ENCODE data around the gene CCL14. TPM values are rescaled to one million over a fixed set of nuclear protein-coding genes. Genes with fewer than 3 reads are reported as not detected.

The CCL14 gene
- total RNA-seq (not detected), polyA plus RNA-seq (not detected)

DNA sequence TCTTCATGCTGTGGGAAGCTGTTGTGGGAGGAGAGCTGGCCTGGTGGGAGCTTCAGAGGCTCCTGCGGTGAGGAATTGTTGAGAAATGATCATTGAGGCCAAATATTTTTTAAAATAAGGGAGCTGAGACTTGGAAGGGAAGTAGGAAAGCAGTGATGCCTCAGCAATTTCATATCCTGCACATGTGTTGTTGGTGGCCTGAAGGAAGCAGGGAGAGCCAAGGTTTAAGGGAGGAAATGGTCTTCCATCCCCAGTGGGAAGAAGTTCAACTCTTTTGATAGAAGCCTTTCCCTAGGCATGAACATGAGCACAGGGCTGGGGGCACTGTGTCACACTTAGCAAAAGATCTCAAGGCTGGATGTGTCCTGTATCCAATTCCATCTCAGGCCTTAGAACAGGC is at the start of gene CCL14:
TSS of gene CCL14 (minus strand) at position 87 of the 400 bp plus-strand sequence. CDS start at position 7, 80 bp downstream.
- no peak for DNase-seq
- peaks cover 2 to 5% of the 10 kb centered on the region in 2 donors for H3K27me3 Mint-ChIP-seq
- no peak within 1 kb of the TSS for H3K4me3 ChIP-seq (ENCODE audit: low read length in 2 of 2)
- no peaks in the 10 kb centered on the region for H3K4me1 Mint-ChIP-seq
- H3K4me3 Mint-ChIP-seq, result no peak within 1 kb of the TSS
- no peak within 1 kb of the TSS for H3K27ac Mint-ChIP-seq
- CTCF ChIA-PET (ENCODE audit: partially characterized antibody), result interaction anchor here (1.5 kb wide), 1 partner anchor 10 kb away, joined by 5 read pairs; no protein-coding TSS in a partner anchor
- POLR2A ChIA-PET (ENCODE audit: partially characterized antibody), result no interaction called here
- no peaks in the 10 kb centered on the region for H3K36me3 Mint-ChIP-seq
- H3K36me3 ChIP-seq (ENCODE audit: insufficient read depth, low read length), result no peaks in the 10 kb centered on the region
- no peaks in the 10 kb centered on the region for H3K9me3 ChIP-seq (ENCODE audit: control insufficient read depth in 1 of 2, low read length in 2 of 2)
- H3K9me3 Mint-ChIP-seq, result peaks cover 0 to 11% (median 6%) of the 10 kb centered on the region in 8 donors
- no peak within 1 kb of the TSS for H3K27ac ChIP-seq (ENCODE audit: low read depth, low read length)
- intact Hi-C loops (cut with micrococcal nuclease), result no loop called here
- H3K27me3 ChIP-seq (ENCODE audit: insufficient read depth, low read length), result no peaks in the 10 kb centered on the region
- H3K4me1 ChIP-seq (ENCODE audit: insufficient read depth, low read length), result no peaks in the 10 kb centered on the region

DNA sequence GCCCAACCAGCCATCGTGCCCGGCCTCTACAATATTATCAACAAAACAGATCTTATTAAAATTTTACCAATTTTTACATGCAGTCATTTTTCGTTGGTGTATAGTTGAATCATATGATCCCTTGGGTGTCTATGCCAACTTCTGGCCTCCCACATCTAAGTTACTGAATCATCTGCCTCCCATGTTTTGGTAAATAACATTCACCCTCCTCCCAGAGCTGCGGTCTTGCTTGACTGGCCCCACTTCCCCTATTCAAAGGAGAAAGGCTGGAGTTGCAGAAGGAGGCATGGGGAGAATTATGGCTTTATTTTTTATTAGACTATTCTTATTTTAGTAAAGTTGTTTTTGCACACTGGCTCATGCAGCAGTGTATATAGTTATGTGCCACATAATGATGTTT is 49.7 kb upstream of the CCL14 start:
- Mint-ChIP-seq H3K27ac (no peak overlapping the region), H3K4me1 (no peaks in the 10 kb centered on the region), H3K9me3 (no peaks in the 10 kb centered on the region), H3K27me3 (peaks cover 2 to 7% of the 10 kb centered on the region in 2 donors), H3K36me3 (no peaks in the 10 kb centered on the region), H3K4me3 (no peak overlapping the region)
- ChIA-PET CTCF (ENCODE audit: partially characterized antibody) (no interaction called here), POLR2A (ENCODE audit: partially characterized antibody) (no interaction called here)
- intact Hi-C loops (cut with micrococcal nuclease), result no loop called here
- H3K9me3 ChIP-seq (ENCODE audit: control insufficient read depth in 1 of 2, low read length in 2 of 2), result no peaks in the 10 kb centered on the region
- H3K4me1 ChIP-seq (ENCODE audit: insufficient read depth, low read length), result no peaks in the 10 kb centered on the region
- no peak overlapping the region for H3K27ac ChIP-seq (ENCODE audit: low read depth, low read length)
- no peaks in the 10 kb centered on the region for H3K36me3 ChIP-seq (ENCODE audit: insufficient read depth, low read length)
- DNase-seq, result no peak
- no peaks in the 10 kb centered on the region for H3K27me3 ChIP-seq (ENCODE audit: insufficient read depth, low read length)
- no peak overlapping the region for H3K4me3 ChIP-seq (ENCODE audit: low read length in 2 of 2)

DNA sequence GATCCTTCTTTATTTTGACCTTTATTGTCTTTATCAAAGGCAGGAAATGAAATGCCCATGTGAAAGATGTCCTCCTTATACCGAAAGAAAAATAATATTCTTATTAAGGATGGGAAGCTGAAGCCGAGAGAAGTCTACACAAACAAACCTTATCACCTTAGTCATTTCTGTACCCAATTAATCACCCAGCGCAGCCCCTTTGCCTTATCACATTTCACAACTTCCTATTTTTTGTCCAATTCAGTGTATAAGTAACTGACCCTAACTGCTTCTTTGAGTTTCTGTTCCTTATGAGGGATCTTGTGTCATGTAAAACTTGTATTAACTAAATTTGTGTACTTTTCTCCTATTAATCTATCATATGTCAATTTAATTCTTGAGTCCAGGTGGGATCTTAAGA is 47.6 kb upstream of the CCL14 start:
- no peaks in the 10 kb centered on the region for H3K4me1 Mint-ChIP-seq
- no peak for DNase-seq
- H3K27ac ChIP-seq (ENCODE audit: low read depth, low read length), result no peak overlapping the region
- H3K27ac Mint-ChIP-seq, result no peak overlapping the region
- no peaks in the 10 kb centered on the region for H3K36me3 ChIP-seq (ENCODE audit: insufficient read depth, low read length)
- H3K4me1 ChIP-seq (ENCODE audit: insufficient read depth, low read length), result no peaks in the 10 kb centered on the region
- ChIA-PET CTCF (ENCODE audit: partially characterized antibody) (no interaction called here), POLR2A (ENCODE audit: partially characterized antibody) (no interaction called here)
- H3K4me3 Mint-ChIP-seq, result no peak overlapping the region
- no peak overlapping the region for H3K4me3 ChIP-seq (ENCODE audit: low read length in 2 of 2)
- peaks cover 6 to 11% of the 10 kb centered on the region in 2 donors for H3K27me3 Mint-ChIP-seq
- no peaks in the 10 kb centered on the region for H3K27me3 ChIP-seq (ENCODE audit: insufficient read depth, low read length)
- no peaks in the 10 kb centered on the region for H3K36me3 Mint-ChIP-seq
- intact Hi-C loops (cut with micrococcal nuclease), result no loop called here
- no peaks in the 10 kb centered on the region for H3K9me3 Mint-ChIP-seq
- no peaks in the 10 kb centered on the region for H3K9me3 ChIP-seq (ENCODE audit: control insufficient read depth in 1 of 2, low read length in 2 of 2)

DNA sequence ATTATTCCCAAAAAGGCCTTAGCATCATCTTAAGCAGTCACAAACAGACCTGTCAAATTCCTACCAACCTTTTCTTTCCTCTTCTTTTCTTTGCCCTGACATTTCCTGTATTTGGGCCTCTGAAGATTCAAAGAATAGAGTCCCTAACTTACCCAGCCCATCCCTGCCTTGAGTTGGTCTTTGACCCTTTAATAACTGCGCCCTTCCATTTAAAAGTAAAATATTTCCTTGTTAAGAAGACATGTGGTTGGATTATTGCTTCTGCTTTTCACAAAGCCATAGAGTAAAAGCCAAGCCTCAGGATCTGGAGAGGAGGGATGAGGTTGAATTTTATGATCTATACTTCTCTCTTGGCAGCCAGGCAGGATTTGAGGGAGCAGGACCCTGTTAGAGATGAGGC is 44.4 kb upstream of the CCL14 start:
- Mint-ChIP-seq H3K4me3 (no peak overlapping the region), H3K9me3 (no peaks in the 10 kb centered on the region), H3K4me1 (no peaks in the 10 kb centered on the region), H3K36me3 (no peaks in the 10 kb centered on the region), H3K27ac (no peak overlapping the region), H3K27me3 (peaks cover 9 to 15% of the 10 kb centered on the region in 2 donors)
- DNase-seq, result no peak
- Histone ChIP-seq H3K9me3 (ENCODE audit: control insufficient read depth in 1 of 2, low read length in 2 of 2) (no peaks in the 10 kb centered on the region), H3K27ac (ENCODE audit: low read depth, low read length) (no peak overlapping the region), H3K36me3 (ENCODE audit: insufficient read depth, low read length) (no peaks in the 10 kb centered on the region), H3K4me1 (ENCODE audit: insufficient read depth, low read length) (no peaks in the 10 kb centered on the region), H3K4me3 (ENCODE audit: low read length in 2 of 2) (no peak overlapping the region), H3K27me3 (ENCODE audit: insufficient read depth, low read length) (no peaks in the 10 kb centered on the region)
- CTCF ChIA-PET (ENCODE audit: partially characterized antibody), result no interaction called here
- POLR2A ChIA-PET (ENCODE audit: partially characterized antibody), result no interaction called here
- intact Hi-C loops (cut with micrococcal nuclease), result no loop called here

DNA sequence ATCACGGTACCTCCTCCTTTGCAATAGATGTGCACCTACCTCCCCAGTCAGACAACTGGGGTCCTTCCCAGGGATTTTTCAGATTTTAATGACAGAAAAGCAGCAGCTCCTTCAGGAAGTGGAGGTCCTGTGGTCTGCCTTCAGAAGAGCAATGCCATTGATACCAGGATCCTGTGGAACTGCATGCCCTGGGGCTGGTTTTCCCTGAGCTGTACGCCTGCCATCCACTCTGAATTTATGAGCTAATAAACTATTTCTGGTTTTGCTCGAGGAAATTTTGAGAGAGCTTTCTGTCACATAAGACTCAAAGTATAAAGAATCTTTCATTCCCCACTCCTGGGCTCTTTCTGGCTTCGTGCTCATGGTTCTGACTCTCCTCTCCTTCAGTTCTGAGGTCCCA is 41.2 kb upstream of the CCL14 start:
- no peaks in the 10 kb centered on the region for H3K4me1 ChIP-seq (ENCODE audit: insufficient read depth, low read length)
- no peaks in the 10 kb centered on the region for H3K4me1 Mint-ChIP-seq
- POLR2A ChIA-PET (ENCODE audit: partially characterized antibody), result no interaction called here
- no peak overlapping the region for H3K27ac ChIP-seq (ENCODE audit: low read depth, low read length)
- CTCF ChIA-PET (ENCODE audit: partially characterized antibody), result no interaction called here
- peaks cover 9 to 21% of the 10 kb centered on the region in 2 donors for H3K27me3 Mint-ChIP-seq
- no peak overlapping the region for H3K4me3 ChIP-seq (ENCODE audit: low read length in 2 of 2)
- intact Hi-C loops (cut with micrococcal nuclease), result no loop called here
- no peaks in the 10 kb centered on the region for H3K36me3 Mint-ChIP-seq
- H3K36me3 ChIP-seq (ENCODE audit: insufficient read depth, low read length), result no peaks in the 10 kb centered on the region
- H3K9me3 Mint-ChIP-seq, result peaks cover 0 to 9% (median 0%) of the 10 kb centered on the region in 8 donors
- no peak overlapping the region for H3K4me3 Mint-ChIP-seq
- no peak overlapping the region for H3K27ac Mint-ChIP-seq
- no peaks in the 10 kb centered on the region for H3K27me3 ChIP-seq (ENCODE audit: insufficient read depth, low read length)
- H3K9me3 ChIP-seq (ENCODE audit: control insufficient read depth in 1 of 2, low read length in 2 of 2), result no peaks in the 10 kb centered on the region
- DNase-seq, result no peak

DNA sequence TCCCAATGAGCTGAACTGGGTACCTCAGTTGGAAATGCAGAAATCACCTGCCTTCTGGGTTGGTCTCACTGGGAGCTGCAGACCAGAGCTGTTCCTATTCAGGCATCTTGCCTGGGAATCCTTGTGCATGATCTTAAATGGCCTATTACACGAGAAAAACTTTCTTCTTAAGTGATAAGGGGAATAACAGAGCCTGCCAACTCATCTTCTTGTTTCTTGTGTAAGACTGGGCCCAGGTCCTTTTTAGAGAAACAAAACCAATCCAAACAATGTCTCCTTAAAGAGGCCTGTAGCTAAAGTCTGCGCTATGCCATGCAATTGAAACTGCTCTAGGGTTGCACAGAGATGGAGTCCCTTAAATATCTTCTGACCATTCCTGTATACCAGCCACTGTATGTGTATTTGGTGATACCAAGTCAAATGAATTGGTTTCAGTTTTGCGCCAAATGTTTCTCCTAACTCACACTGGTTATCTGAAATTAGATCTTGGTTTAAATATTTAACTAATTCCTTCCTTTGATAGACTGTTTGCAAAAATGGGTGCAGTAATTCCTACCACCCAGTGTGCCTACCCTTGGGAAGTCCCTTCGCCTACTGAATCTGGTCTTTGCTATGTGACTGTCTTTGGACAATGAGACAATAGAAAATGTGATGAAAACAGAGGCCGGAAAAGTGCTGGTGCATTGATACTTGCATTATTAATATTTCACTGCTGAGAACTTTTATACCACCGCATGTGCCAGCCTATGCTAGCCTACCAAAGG is 37.8 kb upstream of the CCL14 start:
- no peak overlapping the region for H3K4me3 ChIP-seq (ENCODE audit: low read length in 2 of 2)
- no peak for DNase-seq
- Mint-ChIP-seq H3K36me3 (no peaks in the 10 kb centered on the region), H3K27ac (no peak overlapping the region), H3K9me3 (peaks cover 0 to 9% (median 0%) of the 10 kb centered on the region in 8 donors), H3K27me3 (peaks cover 16 to 34% of the 10 kb centered on the region in 2 donors), H3K4me1 (no peaks in the 10 kb centered on the region), H3K4me3 (no peak overlapping the region)
- no peaks in the 10 kb centered on the region for H3K9me3 ChIP-seq (ENCODE audit: control insufficient read depth in 1 of 2, low read length in 2 of 2)
- CTCF ChIA-PET (ENCODE audit: partially characterized antibody), result no interaction called here
- POLR2A ChIA-PET (ENCODE audit: partially characterized antibody), result no interaction called here
- H3K36me3 ChIP-seq (ENCODE audit: insufficient read depth, low read length), result no peaks in the 10 kb centered on the region
- no peaks in the 10 kb centered on the region for H3K27me3 ChIP-seq (ENCODE audit: insufficient read depth, low read length)
- intact Hi-C loops (cut with micrococcal nuclease), result no loop called here
- H3K27ac ChIP-seq (ENCODE audit: low read depth, low read length), result no peak overlapping the region
- no peaks in the 10 kb centered on the region for H3K4me1 ChIP-seq (ENCODE audit: insufficient read depth, low read length)

DNA sequence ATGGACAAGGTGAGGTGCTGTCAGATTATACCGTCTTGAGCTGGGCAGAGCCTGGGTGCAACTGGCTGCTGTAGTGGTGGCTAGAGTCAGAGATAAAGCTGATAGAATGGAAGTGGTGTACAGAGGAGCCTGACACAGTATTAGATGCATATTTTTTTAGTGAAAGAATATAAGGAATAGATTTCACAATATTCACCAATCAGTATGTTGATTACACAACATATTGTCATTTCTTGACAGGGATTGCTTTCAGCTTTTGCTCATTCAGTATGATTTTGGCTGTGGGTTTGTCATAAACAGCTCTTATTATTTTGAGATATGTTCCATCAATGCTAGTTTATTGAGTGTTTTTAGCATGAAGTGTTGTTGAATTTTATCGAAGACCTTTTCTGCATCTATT is 32.9 kb upstream of the CCL14 start:
- Histone ChIP-seq H3K4me3 (ENCODE audit: low read length in 2 of 2) (no peak overlapping the region), H3K4me1 (ENCODE audit: insufficient read depth, low read length) (no peaks in the 10 kb centered on the region), H3K27me3 (ENCODE audit: insufficient read depth, low read length) (no peaks in the 10 kb centered on the region), H3K27ac (ENCODE audit: low read depth, low read length) (no peak overlapping the region), H3K9me3 (ENCODE audit: control insufficient read depth in 1 of 2, low read length in 2 of 2) (no peaks in the 10 kb centered on the region), H3K36me3 (ENCODE audit: insufficient read depth, low read length) (no peaks in the 10 kb centered on the region)
- H3K36me3 Mint-ChIP-seq, result no peaks in the 10 kb centered on the region
- H3K4me3 Mint-ChIP-seq, result no peak overlapping the region
- no peak for DNase-seq
- H3K27me3 Mint-ChIP-seq, result peaks cover 18 to 25% of the 10 kb centered on the region in 2 donors
- intact Hi-C loops (cut with micrococcal nuclease), result no loop called here
- peaks cover 0 to 1% (median 0%) of the 10 kb centered on the region in 4 donors for H3K4me1 Mint-ChIP-seq
- H3K9me3 Mint-ChIP-seq, result peaks cover 0 to 9% (median 0%) of the 10 kb centered on the region in 8 donors
- ChIA-PET POLR2A (ENCODE audit: partially characterized antibody) (no interaction called here), CTCF (ENCODE audit: partially characterized antibody) (interaction anchor here (1.0 kb wide), 1 partner anchor 53 kb away, joined by 4 read pairs; no protein-coding TSS in a partner anchor)
- no peak overlapping the region for H3K27ac Mint-ChIP-seq
